ENCODE measurements around the gene GCH1. TPM values are rescaled to one million over a fixed set of nuclear protein-coding genes. Genes with fewer than 3 reads are reported as not detected.

Gene GCH1
- total RNA-seq, 2 experiments from 2014 or later = 18.4 to 20.4 TPM

GRCh38 chr14:54853339-54853738 is 49.3 kb downstream of the GCH1 start:
- ChIA-PET CTCF (interaction anchor here (1.6 kb wide), 1 partner anchor 80 kb away, joined by 3 read pairs; no protein-coding TSS in a partner anchor), POLR2A (no interaction called here)
- H3K27me3 ChIP-seq (ENCODE audit: control insufficient read depth in 1 of 2, insufficient read depth in 2 of 2, low read length in 2 of 2) = no peaks in the 10 kb centered on the region
- H3K36me3 Mint-ChIP-seq (ENCODE audit: low read depth) = peaks cover 28% of the 10 kb centered on the region
- H3K9me3 Mint-ChIP-seq = no peaks in the 10 kb centered on the region
- H3K27me3 Mint-ChIP-seq = no peaks in the 10 kb centered on the region
- DNase-seq (no peak), ATAC-seq (ENCODE audit: poor library complexity) (no peak)
- H3K27ac Mint-ChIP-seq = no peak overlapping the region
- intact Hi-C loops (cut with DNase I, micrococcal nuclease) = no loop called here
- H3K36me3 ChIP-seq (ENCODE audit: insufficient read depth, low read length) = no peaks in the 10 kb centered on the region
- H3K4me1 Mint-ChIP-seq (ENCODE audit: low read depth) = peaks cover 32% of the 10 kb centered on the region
- TF ChIP-seq CTCF (IDR thresholded peaks at IDR 0.05) = no peak
- peaks cover 8% of the 10 kb centered on the region for H3K4me1 ChIP-seq (ENCODE audit: insufficient read depth, low read length)
- no peak overlapping the region for H3K27ac ChIP-seq (ENCODE audit: low read depth in 1 of 2, low read length in 2 of 2)
- no peak overlapping the region for H3K4me3 Mint-ChIP-seq
- H3K9me3 ChIP-seq (ENCODE audit: control insufficient read depth in 1 of 2, insufficient read depth in 1 of 2, low read length in 2 of 2) = no peaks in the 10 kb centered on the region
- no peak overlapping the region for H3K4me3 ChIP-seq (ENCODE audit: low read length)

DNA sequence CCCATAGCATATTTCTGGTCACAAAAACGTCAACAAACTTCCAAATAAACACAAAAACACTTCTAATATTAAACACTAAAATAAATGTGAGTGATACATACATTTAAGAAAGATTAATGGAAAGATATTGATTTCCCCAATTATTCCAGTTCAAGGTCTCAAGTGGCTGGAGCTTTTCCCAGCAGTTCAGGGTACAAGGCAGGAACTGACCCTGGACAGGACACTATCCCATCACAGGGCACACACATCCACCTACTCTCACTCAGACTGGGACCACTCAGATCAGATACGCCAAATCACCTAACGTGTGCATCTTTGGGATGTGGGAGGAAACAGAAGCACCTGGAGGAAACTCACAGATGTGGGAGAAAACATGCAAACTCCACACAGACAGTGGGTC is 50.4 kb downstream of the GCH1 start:
- no peaks in the 10 kb centered on the region for H3K27me3 Mint-ChIP-seq
- DNase-seq (no peak), ATAC-seq (ENCODE audit: poor library complexity) (no peak)
- ChIA-PET CTCF (no interaction called here), POLR2A (no interaction called here)
- intact Hi-C loops (cut with DNase I, micrococcal nuclease) = no loop called here
- H3K4me3 Mint-ChIP-seq = no peak overlapping the region
- H3K9me3 Mint-ChIP-seq = no peaks in the 10 kb centered on the region
- Histone ChIP-seq H3K27me3 (ENCODE audit: control insufficient read depth in 1 of 2, insufficient read depth in 2 of 2, low read length in 2 of 2) (no peaks in the 10 kb centered on the region), H3K9me3 (ENCODE audit: control insufficient read depth in 1 of 2, insufficient read depth in 1 of 2, low read length in 2 of 2) (no peaks in the 10 kb centered on the region), H3K4me1 (ENCODE audit: insufficient read depth, low read length) (peaks cover 8% of the 10 kb centered on the region), H3K36me3 (ENCODE audit: insufficient read depth, low read length) (no peaks in the 10 kb centered on the region), H3K27ac (ENCODE audit: low read depth in 1 of 2, low read length in 2 of 2) (no peak overlapping the region), H3K4me3 (ENCODE audit: low read length) (no peak overlapping the region)
- peaks cover 24% of the 10 kb centered on the region for H3K4me1 Mint-ChIP-seq (ENCODE audit: low read depth)
- no peak overlapping the region for H3K27ac Mint-ChIP-seq
- H3K36me3 Mint-ChIP-seq (ENCODE audit: low read depth) = peaks cover 23% of the 10 kb centered on the region
- no peak for TF ChIP-seq CTCF (IDR thresholded peaks at IDR 0.05)

DNA sequence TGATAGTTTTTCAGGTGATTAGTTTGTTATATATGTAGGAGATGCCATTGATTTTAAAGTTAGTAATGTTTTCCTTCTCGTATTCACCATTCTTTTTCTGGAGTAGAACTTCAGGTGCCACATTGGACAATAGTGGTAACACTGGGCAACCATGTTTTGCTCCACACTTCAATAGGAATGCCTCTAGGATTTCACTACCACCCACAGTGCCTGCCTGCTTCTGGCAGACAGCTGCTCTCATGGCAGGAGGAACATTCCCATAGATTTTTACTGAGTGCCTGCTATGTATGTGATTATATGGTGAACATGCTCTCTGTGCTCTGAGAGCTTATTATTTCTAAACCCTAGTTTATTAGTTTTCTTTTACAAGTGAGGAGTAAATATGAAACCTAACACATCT is 53.7 kb downstream of the GCH1 start:
- Histone ChIP-seq H3K4me1 (ENCODE audit: insufficient read depth, low read length) (no peaks in the 10 kb centered on the region), H3K9me3 (ENCODE audit: control insufficient read depth in 1 of 2, insufficient read depth in 1 of 2, low read length in 2 of 2) (no peaks in the 10 kb centered on the region), H3K27ac (ENCODE audit: low read depth in 1 of 2, low read length in 2 of 2) (no peak overlapping the region), H3K36me3 (ENCODE audit: insufficient read depth, low read length) (peaks cover 7% of the 10 kb centered on the region), H3K4me3 (ENCODE audit: low read length) (no peak overlapping the region), H3K27me3 (ENCODE audit: control insufficient read depth in 1 of 2, insufficient read depth in 2 of 2, low read length in 2 of 2) (no peaks in the 10 kb centered on the region)
- DNase-seq (no peak), ATAC-seq (ENCODE audit: poor library complexity) (no peak)
- Mint-ChIP-seq H3K27ac (no peak overlapping the region), H3K4me3 (no peak overlapping the region), H3K27me3 (no peaks in the 10 kb centered on the region), H3K9me3 (no peaks in the 10 kb centered on the region), H3K36me3 (ENCODE audit: low read depth) (peaks cover 38% of the 10 kb centered on the region), H3K4me1 (ENCODE audit: low read depth) (peaks cover 7% of the 10 kb centered on the region)
- no peak for TF ChIP-seq CTCF (IDR thresholded peaks at IDR 0.05)
- intact Hi-C loops (cut with DNase I, micrococcal nuclease) = no loop called here
- ChIA-PET CTCF (no interaction called here), POLR2A (interaction anchor here (0.6 to 0.7 kb wide), 2 partner anchors 29 to 57 kb away, joined by 3 read pairs; no protein-coding TSS in a partner anchor)
